HG03095 (cell line): ENCODE results near the gene PCDHB12.

ENCODE experiments used
- ATAC-seq: cut with Tn5 transposase; IDR thresholded peaks from one replicate; pipeline ENCODE4 v1.9.1; 2021; ENCODE audit warnings: moderate library complexity; ENCODE audit not compliant: unreplicated experiment

Gene PCDHB12

DNA sequence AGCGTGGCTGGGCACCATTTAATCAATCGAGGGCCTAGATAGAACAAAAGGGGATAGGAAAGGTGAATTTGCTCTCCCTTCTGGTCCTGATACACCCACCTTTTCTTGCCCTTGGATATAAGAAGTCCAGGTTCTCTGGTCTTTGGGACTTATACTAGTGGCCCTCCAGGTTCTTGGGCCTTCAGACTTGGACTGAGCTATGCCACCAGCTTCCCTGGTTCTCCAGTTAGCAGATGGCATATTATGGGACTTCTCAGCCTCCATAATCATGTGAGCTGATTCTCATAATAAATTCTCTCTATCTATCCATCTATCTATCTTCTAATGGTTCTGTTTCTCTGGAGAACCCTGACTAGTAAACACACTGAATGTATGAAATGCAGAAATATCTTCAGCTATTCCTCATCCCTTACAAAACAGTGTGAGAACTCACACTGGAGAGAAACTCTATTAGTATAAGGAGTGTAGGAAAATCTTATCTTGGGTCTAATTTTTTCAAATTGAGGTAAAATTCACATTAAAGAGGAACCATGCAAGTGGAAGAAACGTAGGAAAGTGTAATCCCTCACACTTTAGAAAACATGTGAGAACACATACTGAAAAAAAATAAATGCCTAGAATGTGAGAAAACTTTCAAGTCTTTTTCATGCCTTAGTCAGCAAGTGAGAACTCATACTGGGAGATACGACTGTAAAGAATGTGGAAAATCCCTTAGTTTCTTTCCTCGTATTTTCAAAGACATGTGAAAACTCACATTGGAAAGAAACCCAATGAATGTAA lies 52.1 kb downstream of the PCDHB12 start:
- no peak for ATAC-seq

- no peak for ATAC-seq
Observed at GRCh38 chr5:141261238-141261546, 52.7 kb downstream of the PCDHB12 start.
